Right renal cortex interstitium (tissue), 3 donors: ENCODE measurements around the gene SFI1. TPM values are rescaled to one million over a fixed set of nuclear protein-coding genes. Genes with fewer than 3 reads are reported as not detected.
A peak's percentile ranks its signal among the peaks of the same experiment; 100 is the strongest.
"Not testable (repeated sequence)": the region's sequence is repeated elsewhere in the genome, so short reads cannot be mapped to it uniquely, and the experiment has no call there.

Experiments
- DNase-seq, 3 donors: peaks; one replicate each; pipeline ENCODE4 v3.0.0-alpha.2; 2013; ENCODE audit warnings: low read depth in 3 of 3, low spot score in 2 of 3
- polyA plus RNA-seq, 3 donors: library from polyadenylated mRNA; unstranded; fragments of 120-200 nt; gene quantifications; one replicate each; pipeline ENCODE4 v1.2.1, GENCODE V29; 2013; ENCODE audit not compliant: insufficient read length in 3 of 3

The SFI1 gene
- polyA plus RNA-seq, 3 donors, result 20.5 to 22.4 (median 22.0) TPM

DNA sequence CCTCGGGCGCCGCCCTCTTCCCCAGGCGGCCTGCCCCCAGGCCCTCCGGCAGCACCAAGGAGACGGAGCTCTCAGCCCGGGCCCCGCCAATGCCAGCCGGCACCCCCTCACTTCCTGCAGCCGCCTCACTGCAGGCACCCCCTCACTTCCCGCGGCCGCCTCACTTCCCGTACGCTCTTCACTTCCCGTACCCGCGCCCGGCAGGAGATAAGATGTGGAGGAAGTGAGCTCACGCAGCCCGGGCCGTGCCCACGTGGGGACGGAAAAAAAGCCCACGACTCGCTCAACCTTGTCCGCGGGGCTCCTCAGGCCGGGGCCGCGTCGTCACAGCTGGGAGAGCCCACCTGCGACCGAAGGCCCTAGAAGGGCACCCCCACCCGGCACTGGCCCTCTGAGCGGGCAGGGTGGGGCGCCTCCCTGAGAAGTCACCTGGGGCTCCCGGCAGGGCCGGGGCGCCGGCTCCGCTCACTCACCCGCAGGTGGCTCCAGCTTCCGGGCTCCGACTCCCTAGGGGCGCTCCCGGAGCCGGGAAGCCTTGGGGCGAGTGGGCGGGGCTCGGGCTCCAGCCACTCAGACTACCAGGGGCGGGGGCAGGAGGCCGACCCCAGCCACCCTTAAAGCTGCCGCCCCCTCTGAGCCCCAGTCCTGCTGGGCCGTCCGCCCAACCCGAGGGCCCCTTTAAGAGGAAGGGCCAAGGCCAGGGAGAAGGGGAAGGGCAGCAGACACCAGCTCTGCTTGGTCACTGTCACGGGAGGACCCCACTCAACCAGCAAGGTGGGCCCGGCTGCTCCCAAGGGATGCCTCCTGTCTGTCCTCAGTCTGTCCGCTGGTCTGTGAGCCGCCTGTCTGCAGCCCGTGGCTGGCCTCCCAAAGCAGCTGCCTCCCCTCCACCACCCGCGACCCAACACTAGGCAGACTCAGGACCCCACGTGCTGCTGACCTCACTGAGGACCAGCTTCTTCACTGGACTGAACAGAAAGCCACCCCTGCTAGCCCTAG lies 134.3 kb downstream of the SFI1 start:
- DNase-seq, result peak in 2 of 3 donors; percentile 25 to 52

- DNase-seq, result no peak
These were observed 135.1 kb downstream of the SFI1 start for GRCh38 chr22:31631436-31631835.

DNA sequence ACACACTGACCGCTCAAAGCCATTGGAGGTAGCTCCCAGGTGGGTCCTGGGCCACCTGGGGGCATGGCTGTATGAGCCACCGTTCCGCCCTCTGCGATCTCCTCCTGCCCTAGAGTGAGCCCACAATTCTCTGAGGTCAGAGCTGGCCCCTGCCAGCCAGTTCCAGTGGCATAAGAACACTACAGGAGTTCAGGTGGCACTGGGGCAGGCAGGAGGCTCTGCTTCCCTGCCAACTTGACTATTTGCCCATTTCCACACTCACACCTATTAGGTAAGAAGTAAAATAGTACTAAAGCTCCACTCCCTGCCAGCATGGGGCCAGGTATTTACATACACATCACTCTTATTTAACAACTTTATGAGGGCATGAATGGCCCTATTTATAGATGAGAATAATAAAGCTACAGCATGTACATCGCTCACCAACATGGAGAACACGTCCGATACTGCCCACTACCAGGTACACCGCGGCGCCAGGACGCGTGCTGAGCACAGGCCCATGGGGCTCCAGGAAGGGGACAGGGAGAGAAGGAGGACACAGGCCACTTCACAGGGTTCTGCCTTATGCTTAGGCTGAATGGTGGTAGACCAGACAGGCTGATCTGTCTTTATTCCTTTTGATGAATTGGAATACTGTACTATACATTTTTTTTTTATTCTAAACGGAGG lies 139.4 kb downstream of the SFI1 start:
- no peak for DNase-seq

GRCh38 chr22:31637447-31637890 lies 141.1 kb downstream of the SFI1 start:
- no peak for DNase-seq

DNA sequence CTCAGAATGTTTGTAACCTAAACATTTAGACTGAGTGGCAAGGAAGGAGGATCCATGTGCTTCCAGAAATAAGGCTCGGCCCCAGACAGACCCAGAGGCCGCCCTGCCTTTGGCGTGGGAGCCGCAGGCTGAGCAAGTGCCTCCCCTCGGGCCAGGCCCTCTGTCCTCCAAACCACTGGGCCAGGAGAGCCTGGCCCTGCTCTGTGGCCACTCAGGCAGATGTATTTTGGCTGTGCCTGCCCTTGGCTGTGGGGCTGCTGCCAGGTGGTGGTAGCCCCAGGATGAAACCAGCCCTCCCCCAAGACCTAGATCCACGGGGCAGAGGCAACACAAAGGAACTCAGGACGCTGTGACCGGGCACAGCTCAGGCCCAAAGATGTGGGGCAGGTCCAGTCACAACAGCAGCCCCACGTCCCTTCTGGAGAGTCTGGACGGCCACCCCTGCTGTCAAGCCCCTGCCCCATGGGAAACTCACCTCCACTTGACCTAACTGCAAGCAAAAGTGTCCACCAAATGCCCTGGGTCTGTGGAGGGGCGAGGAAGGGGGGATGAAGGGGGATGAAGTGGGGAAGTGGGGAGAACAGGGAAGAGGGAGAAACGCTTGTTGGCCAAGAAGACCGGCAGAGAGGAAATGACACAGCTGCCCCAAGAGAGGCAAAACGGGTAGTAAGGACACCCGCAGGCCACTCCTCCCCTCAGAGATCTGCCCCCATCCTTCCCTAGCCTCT lies 141.7 kb downstream of the SFI1 start:
- DNase-seq, result no peak

DNA sequence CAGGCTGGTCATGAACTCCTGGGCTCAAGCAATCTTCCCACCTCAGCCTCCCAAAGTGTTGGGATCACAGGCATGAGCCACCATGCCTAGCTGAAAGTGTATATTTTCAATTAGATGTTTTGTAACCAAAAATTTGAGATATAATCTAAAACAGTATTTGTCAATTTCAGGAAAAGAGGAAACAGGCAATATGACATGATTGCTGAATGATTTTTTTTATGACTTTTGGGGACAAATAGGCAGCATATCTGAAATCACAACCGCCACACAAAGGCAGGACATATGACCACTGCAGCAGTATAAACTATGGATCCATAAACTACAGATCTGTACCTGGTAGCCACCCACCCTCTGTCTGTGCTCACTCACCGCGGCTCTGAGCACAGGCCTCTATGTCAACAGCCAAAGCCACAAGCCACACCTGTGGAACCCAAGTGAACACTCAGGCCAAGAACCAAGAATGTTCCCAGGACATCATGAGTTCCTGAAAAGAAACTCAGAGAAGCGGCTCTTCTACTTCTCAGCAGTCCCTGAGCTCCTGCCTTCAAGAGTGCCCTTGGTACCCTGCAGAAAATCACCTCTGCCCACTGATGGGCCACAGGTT lies 143.2 kb downstream of the SFI1 start:
- DNase-seq, result no peak

DNA sequence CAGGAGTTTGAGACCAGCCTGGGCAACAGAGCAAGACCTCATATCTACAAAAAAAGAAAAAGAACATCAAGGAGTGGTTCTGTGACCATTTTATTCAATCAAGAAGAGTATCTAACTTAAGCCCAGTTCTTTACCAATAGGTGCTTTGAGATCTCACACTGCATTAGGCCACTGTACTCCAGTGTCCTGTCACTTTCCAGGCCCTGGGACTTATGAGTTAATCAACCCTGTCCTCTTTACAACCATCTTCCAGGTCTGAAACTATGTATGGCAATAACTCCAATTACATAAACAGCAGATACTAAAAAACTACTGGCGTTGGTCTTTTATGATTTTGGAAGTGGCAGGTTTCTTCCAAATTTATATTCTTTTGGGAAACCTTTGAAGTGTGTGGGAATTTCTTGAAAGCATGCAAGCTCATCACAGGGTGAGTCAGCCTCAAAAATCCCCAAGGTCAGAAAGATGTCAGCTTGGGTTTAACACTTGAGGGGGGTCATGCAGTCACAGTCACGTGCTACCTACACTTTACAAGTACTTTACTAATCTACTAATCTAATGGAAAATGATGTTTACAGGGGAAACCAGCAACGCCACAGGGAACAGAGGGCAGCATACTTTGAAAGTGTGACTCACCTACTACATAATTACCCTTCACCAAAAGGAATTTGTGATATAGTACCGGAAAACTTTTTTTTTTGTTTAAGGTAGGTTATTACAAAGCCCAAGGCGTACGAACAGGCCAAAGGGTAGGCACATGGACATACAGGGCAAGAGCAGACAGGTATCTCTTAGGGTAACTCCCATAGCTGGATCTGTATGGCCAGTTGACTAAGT lies 150.1 kb downstream of the SFI1 start:
- DNase-seq, result no peak

GRCh38 chr22:31647066-31647465 lies 150.7 kb downstream of the SFI1 start:
- no peak for DNase-seq

DNA sequence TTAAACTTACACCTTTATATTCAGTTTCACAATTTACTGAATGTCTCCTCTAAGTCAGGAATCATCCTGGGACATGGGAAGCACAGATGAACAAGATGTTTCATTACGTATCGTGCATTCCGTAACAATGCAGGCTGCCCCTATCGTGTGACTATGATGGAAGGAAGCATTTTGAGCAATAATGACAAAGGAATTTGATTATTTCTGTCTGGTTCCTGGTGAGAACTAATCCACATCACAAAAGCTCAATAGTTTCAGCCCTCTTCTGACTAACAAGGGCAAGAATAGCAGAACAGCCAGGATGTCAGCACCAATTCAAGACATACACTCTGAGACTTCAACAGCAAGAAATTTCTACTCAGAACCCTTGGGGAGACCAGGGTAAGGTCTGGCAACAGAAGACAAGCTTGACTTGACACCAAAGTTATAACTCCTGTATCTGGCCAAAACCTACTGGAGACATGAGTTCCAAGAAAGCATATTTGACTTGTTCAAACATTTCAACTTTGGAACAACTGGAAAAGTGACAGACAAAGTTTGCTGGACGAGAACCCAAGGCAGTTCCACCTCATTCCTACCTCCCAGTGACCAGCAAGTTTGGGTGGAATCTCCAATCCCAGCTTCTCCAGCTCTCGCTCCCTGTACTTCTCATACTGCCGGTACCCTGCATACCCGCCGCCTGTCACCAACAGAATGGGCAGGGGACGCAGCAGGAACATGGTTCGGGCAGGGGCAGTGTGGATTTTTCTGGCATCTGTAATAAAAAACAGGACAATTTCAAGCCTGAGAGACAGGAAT lies 151.4 kb downstream of the SFI1 start:
- DNase-seq, result no peak

- DNase-seq, result no peak
These were observed 154.1 kb downstream of the SFI1 start for GRCh38 chr22:31650391-31650790.

DNA sequence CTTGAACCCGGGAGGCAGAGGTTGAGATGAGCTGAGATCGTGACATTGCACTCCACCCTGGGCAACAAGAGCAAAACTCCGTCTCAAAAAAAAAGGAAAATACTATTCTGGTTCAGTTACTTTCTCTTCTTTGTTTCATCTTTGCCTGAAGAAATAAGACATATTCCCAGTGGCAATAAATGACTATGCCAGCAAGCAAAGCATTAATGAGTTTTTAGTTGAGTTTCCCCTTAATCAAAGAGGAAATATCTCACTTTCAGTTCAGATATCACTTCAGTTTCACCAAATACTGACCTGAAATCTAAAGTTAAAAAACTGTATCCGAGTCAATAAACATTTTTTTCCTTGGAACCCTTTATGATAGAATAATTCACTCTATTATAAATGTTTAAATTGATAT lies 155.3 kb downstream of the SFI1 start:
- no peak for DNase-seq

- no peak for DNase-seq
These were observed 155.8 kb downstream of the SFI1 start for GRCh38 chr22:31652088-31652487.

DNA sequence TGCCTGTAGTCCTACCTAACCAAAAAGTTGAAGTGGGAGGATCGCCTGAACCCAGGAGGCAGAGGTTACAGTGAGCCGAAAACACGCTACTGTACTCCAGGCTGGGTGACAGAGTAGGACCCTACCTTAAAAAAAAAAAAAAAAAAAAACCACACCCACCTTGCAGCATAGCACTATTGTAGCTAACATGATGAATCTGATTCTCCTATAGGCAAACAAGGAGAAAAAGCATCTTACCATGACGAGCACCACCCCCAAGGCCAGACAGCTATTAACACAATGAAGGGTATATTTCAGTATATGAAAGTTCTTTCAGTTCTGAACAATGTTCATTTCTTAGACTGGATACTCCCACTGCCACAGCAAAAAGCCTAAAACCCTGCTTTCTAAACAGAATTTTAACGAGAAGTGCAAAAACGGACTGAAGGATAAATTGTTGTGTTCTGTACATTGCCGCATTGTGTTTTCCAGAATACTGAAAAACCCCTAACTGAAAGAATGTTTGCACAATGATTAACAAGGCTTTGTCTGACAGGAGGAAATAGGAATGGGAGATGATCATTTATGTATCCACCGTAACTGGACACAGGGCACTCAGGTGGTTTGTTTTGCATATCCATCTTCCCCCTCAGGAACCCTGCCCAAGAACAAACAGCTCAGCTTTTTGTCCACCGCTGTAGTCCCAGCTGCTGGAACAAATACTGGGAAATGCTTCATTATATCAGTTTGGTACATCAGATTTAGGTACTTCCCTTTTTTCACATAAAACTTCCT lies 156.8 kb downstream of the SFI1 start:
- no peak for DNase-seq

DNA sequence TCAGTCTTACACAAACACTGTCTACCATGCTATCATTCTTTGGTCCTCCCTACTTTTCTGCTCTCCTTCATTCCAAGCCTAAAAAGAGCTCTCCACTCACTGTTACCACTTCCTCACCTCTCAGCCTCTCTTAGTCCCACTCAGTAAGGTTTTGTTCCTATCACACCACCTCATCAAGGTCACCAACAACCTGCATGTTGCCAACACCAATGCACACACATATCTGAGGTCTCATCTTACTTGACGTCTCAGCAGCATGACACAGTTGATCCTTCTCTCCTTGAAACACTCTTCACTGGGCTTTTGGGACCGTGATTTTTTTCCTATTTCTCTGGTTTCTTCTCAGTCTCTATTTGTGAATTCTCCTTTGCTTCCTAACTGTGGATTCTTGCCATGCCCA lies 157.6 kb downstream of the SFI1 start:
- no peak for DNase-seq

GRCh38 chr22:31654408-31654807 lies 158.1 kb downstream of the SFI1 start:
- DNase-seq, result no peak

DNA sequence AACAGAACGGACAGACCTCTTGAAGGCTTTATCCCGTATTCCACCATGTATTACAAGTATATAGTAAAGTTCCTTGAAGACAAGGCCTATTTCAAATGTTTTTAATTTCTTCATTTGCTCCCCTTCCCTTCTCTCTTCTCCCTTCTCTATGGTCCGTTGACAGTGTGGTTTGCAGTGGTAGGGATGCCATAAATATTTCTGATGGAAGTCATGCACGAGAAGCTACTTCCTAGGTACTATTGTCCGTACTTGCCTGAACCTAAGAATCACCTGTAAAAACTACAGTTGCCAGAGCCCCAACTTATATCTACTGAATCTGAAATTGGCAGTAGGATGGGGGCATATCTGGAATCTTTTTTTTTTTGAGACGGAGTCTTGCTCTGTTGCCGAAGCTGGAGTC lies 162.9 kb downstream of the SFI1 start:
- DNase-seq, result no peak

GRCh38 chr22:31660860-31661341 lies 164.6 kb downstream of the SFI1 start:
- DNase-seq, result not testable (repeated sequence)
